Choroid plexus epithelial cell (primary cell): ENCODE results near the gene IFNLR1.

Experiments
- DNase-seq: peaks from one replicate; pipeline ENCODE4 v3.0.0-alpha.2; 2010; ENCODE audit warnings: low read depth
- H3K4me3 ChIP-seq: 2 replicates; pipeline ENCODE4 v1.5.1; 2011; ENCODE audit warnings: low read depth, mild to moderate bottlenecking, control low read depth, low read length, moderate library complexity
- TF ChIP-seq, protein P1 (sequence below): conservative IDR thresholded peaks from 2 replicates; pipeline ENCODE4 v1.5.1; 2011; ENCODE audit warnings: low read depth, mild to moderate bottlenecking, control low read depth, inconsistent platforms, low read length, moderate library complexity

IFNLR1 gene

DNA sequence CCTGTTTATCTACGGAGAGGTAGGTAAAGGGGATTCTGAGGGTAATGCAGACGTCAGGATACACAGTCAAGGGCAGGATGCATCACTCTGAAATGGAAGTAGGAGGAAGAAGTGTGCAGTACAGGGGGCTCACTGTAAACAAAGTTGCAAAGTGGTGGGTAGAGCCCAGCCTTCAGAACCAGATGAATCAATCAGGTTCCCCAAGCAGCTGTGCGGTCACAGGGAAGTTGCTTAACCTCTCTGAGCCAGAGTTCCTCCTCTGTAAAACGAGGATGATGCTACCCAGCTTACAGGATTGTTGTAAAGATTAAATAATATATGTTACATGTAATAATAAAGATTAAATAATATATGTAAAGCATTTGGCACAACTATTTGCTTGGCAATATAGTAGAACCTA lies 61.6 kb downstream of the IFNLR1 start:
- DNase-seq = no peak
- TF ChIP-seq, protein P1, sequence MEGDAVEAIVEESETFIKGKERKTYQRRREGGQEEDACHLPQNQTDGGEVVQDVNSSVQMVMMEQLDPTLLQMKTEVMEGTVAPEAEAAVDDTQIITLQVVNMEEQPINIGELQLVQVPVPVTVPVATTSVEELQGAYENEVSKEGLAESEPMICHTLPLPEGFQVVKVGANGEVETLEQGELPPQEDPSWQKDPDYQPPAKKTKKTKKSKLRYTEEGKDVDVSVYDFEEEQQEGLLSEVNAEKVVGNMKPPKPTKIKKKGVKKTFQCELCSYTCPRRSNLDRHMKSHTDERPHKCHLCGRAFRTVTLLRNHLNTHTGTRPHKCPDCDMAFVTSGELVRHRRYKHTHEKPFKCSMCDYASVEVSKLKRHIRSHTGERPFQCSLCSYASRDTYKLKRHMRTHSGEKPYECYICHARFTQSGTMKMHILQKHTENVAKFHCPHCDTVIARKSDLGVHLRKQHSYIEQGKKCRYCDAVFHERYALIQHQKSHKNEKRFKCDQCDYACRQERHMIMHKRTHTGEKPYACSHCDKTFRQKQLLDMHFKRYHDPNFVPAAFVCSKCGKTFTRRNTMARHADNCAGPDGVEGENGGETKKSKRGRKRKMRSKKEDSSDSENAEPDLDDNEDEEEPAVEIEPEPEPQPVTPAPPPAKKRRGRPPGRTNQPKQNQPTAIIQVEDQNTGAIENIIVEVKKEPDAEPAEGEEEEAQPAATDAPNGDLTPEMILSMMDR = no peak
- no peak overlapping the region for H3K4me3 ChIP-seq

DNA sequence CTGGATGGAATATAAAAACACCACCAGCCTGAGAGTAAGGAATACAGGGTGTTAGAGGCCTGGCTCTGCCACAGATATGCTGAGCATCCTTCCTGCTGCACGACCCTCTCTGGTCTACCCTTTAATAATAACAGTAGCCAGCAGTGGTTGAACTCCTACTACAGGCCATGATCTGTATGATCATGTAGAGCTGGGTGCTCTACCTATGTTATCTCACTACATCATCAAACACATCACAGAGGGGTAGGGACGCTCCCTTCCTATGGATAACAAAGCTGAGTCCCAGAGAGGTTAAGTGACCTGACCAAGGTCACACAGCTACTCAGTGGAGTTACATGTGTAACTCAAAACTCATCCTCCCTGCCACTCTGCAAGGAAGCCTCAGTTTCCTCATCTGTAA lies 62.1 kb downstream of the IFNLR1 start:
- no peak for DNase-seq
- TF ChIP-seq, protein P1 = no peak

DNA sequence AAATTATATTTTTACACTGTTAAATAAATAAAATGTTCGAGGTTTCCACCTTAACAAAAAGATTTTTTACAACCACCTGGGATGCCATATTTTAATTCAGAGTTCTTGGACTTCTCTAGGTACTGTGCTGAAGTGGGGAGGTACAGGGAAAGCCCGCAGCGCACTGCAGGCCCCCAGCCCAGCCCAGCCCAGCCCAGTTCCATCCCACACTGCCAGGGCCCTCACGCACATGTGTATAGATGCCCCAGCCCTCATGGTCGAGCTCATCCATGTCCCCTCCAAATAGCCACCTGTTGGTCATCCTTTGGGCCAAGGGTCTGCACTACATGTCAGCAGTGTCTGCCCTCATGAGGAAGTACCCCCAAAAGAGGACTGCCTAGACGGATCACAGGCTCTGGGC lies 63.5 kb downstream of the IFNLR1 start:
- no peak overlapping the region for H3K4me3 ChIP-seq
- no peak for DNase-seq
- TF ChIP-seq, protein P1 = no peak

More for the DNA sequence above, 62.1 kb downstream of the IFNLR1 start:
- no peak overlapping the region for H3K4me3 ChIP-seq

DNA sequence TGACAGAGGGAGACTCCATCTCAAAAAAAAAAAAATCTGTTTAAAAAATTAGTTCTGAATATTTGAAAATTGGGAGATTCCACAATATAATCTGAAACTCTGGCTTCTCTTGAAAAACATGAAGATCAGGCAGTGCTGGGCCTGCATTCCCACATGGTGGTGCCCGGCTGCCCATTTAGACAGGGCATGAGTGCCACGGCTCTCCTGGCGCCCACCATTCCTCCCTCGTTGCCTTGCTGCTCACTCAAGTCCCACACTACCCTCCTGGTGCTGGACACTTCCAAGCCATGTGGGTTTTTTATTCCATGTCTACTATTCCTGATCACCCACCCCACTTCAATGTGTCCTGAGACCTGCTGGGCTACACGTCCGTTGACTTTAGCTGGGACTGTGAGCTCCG lies 64.3 kb downstream of the IFNLR1 start:
- no peak overlapping the region for H3K4me3 ChIP-seq
- no peak for DNase-seq
- TF ChIP-seq, protein P1 = no peak

DNA sequence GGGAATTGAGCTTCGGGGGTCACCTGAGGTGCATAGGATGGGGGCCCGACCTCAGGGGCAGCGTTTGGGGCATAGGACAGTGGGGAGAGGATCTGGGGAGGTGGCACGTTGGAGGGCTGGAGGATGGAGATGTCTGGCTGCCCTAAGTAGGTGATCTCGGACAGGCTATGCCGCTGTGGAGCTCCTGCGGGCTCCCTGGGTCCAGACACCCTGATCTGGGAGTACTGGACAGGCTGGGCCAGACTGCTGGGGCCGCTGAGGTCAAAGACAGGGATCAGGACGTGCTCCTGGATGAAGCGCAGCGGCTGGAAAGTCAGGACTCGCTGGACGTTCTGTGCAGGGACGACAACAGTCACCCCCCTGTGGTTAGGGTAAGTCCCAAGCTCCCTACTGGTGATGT lies 65.7 kb downstream of the IFNLR1 start:
- TF ChIP-seq, protein P1 = no peak
- DNase-seq = no peak
- H3K4me3 ChIP-seq = no peak overlapping the region

DNA sequence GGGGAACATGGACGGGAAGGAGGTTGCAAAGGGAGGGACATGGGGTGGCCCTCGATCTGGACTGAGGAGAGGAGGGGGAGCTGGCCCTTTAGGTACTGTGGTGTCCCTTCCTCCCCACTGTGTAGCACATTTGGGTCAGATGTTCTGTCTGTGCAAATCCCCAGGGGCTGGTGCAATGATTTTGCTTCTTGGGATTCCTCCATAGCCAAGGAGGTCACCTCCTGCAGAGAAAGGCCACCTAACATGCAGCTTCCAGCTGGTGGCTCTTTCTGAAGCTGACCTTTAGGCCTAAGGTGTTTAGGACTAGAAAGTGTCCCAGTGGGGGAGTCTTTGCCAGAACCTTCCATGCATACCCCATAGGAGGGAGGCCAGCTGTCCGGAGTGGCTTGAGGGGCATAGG lies 66.1 kb downstream of the IFNLR1 start:
- peak; percentile 57 for DNase-seq
- H3K4me3 ChIP-seq = no peak overlapping the region
- TF ChIP-seq, protein P1 = no peak

DNA sequence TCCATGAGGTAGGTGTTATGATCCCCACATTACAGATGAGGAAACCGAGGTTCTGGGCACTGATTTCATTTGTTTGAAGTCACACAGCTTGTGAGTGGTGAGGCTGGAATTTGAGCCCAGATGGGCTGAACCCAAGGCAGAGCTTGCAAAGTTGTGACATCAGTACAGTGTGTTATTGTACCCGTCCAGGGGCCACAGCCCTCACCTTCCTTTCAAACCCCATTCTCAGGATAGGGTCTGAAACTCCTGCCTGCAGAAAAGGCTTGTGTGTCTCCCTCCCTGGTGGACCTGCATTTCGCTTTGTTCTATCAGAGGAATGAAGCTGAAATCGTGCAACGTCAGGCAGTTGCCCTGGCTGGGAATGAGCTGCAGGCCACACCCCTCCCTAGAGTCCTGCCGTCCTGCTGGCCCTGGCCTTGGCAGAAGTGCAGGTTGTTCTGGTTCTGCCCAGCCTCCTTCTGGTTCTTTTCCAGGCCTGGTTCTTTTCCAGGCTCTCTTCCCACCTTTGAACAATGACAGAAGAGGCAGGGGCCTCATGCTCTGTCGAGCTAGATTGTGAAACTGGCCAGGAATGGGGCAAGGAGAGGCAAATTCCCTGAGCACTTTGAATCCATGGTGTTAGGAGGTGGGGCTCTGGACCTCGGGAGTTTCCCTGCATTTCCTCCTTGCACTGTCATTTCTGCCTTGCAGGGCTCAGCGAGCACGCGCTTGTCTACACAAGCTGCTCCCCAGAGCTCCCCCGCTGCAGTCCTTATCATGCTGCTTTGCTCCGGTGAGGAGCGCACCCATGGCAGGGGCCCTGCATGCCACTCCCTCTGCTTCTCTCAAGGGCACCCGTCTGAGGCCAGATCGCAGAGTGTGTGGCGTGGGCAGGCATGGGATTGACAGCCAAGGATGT lies 67.0 kb downstream of the IFNLR1 start:
- H3K4me3 ChIP-seq = no peak overlapping the region
- peak; percentile 41 for DNase-seq
- TF ChIP-seq, protein P1 = no peak
